HG03196 (cell line): Measurements from ENCODE around the gene FAM174A.

ENCODE experiments used
- ATAC-seq: cut with Tn5 transposase; IDR thresholded peaks from one replicate; pipeline ENCODE4 v1.9.1; 2021; ENCODE audit not compliant: unreplicated experiment

The FAM174A gene

GRCh38 chr5:100535060-100536005 is at the start of gene FAM174A:
FAM174A (plus strand) TSS chr5:100535374; CDS start chr5:100535531, 157 bp downstream.
- ATAC-seq = peak; percentile 99

GRCh38 chr5:100493996-100494395 is 41.2 kb upstream of the FAM174A start:
- no peak for ATAC-seq

GRCh38 chr5:100496296-100496695 is 38.9 kb upstream of the FAM174A start:
- no peak for ATAC-seq

GRCh38 chr5:100502684-100503083 is 32.5 kb upstream of the FAM174A start:
- ATAC-seq = no peak

- no peak for ATAC-seq
Measured at GRCh38 chr5:100505984-100506670, 29.0 kb upstream of the FAM174A start.

GRCh38 chr5:100516285-100516684 is 18.9 kb upstream of the FAM174A start:
- ATAC-seq = no peak

GRCh38 chr5:100517301-100517974 is 17.7 kb upstream of the FAM174A start:
- no peak for ATAC-seq

- ATAC-seq = no peak
Measured at GRCh38 chr5:100518377-100518776, 16.8 kb upstream of the FAM174A start.

GRCh38 chr5:100519075-100519474 is 16.1 kb upstream of the FAM174A start:
- no peak for ATAC-seq

GRCh38 chr5:100520348-100520747 is 14.8 kb upstream of the FAM174A start:
- ATAC-seq = no peak

GRCh38 chr5:100537946-100538345 is 2.8 kb downstream of the FAM174A start:
- no peak for ATAC-seq

- no peak for ATAC-seq
Measured at GRCh38 chr5:100539519-100539918, 4.3 kb downstream of the FAM174A start.

GRCh38 chr5:100542086-100542485 is 6.9 kb downstream of the FAM174A start:
- no peak for ATAC-seq

GRCh38 chr5:100546001-100546400 is 10.8 kb downstream of the FAM174A start:
- no peak for ATAC-seq

- peak; percentile 95 for ATAC-seq
Measured at GRCh38 chr5:100550531-100551051, 15.4 kb downstream of the FAM174A start.

GRCh38 chr5:100551183-100551582 is 16.0 kb downstream of the FAM174A start:
- peak; percentile 11 for ATAC-seq

GRCh38 chr5:100553209-100553608 is 18.0 kb downstream of the FAM174A start:
- ATAC-seq = no peak

- no peak for ATAC-seq
Measured at GRCh38 chr5:100560860-100561259, 25.7 kb downstream of the FAM174A start.

- no peak for ATAC-seq
Measured at GRCh38 chr5:100562821-100563220, 27.6 kb downstream of the FAM174A start.

- ATAC-seq = no peak
Measured at GRCh38 chr5:100566382-100567141, 31.4 kb downstream of the FAM174A start.
